WTC11 (cell line): Measurements from ENCODE around the gene TPPP3. TPM values are rescaled to one million over a fixed set of nuclear protein-coding genes. Genes with fewer than 3 reads are reported as not detected.

Experiments
- ATAC-seq: fragments of 200-7000 bp; cut with Tn5 transposase; 2 replicates; pipeline ENCODE4 v1.10.0; 2021; ENCODE audit warnings: mild to moderate bottlenecking, moderate library complexity
- CTCF ChIA-PET: fragments of 300-600 bp; sonication (Branson Sonifier 250); formaldehyde crosslinking; loops from one replicate; lab custom pipeline; 2021; ENCODE audit warnings: antibody characterized with exemption; lab: Charles Lee
- POLR2A ChIA-PET: fragments of 350-600 bp; sonication (Branson Sonifier 250); formaldehyde crosslinking; loops from one replicate; lab custom pipeline; 2021; ENCODE audit warnings: antibody characterized with exemption; lab: Charles Lee
- DNase-seq: peaks from one replicate; pipeline ENCODE4 v3.0.0; 2021; ENCODE audit warnings: low spot score
- H3K27ac Mint-ChIP-seq: 2 replicates; pipeline ENCODE4 v1.8.0; 2021; ENCODE audit warnings: mixed read lengths
- H3K27me3 Mint-ChIP-seq: 2 replicates; pipeline ENCODE4 v1.8.0; 2021; ENCODE audit warnings: low read depth, mild to moderate bottlenecking, moderate library complexity, mixed read lengths
- H3K36me3 Mint-ChIP-seq: 2 replicates; pipeline ENCODE4 v1.8.0; 2021; ENCODE audit warnings: mixed read lengths
- H3K4me1 Mint-ChIP-seq: 2 replicates; pipeline ENCODE4 v1.8.0; 2022; ENCODE audit warnings: mixed read lengths
- H3K4me3 Mint-ChIP-seq: 2 replicates; pipeline ENCODE4 v1.8.0; 2021; ENCODE audit warnings: mild to moderate bottlenecking, moderate library complexity, mixed read lengths
- H3K9me3 Mint-ChIP-seq: 2 replicates; pipeline ENCODE4 v1.8.0; 2021; ENCODE audit warnings: mixed read lengths
- ELF4 ChIP-seq: sonication (generic); formaldehyde crosslinking; IDR thresholded peaks from 2 replicates; pipeline ENCODE4 v1.8.1; 2022; ENCODE audit warnings: low read depth, mild to moderate bottlenecking, moderate library complexity, missing genetic modification reagents
- FOXJ3 ChIP-seq: sonication (generic); formaldehyde crosslinking; IDR thresholded peaks from 2 replicates; pipeline ENCODE4 v1.9.0; 2021; ENCODE audit warnings: missing genetic modification reagents, mild to moderate bottlenecking, borderline replicate concordance
- GRHL2 ChIP-seq: fragments of 250-450 bp; sonication (Bioruptor Pico); IDR thresholded peaks from 2 replicates; pipeline ENCODE4 v1.8.0; 2022; ENCODE audit warnings: mild to moderate bottlenecking, moderate library complexity; ENCODE audit not compliant: insufficient replicate concordance, severe bottlenecking
- JAZF1 ChIP-seq: fragments of 250-450 bp; sonication (Bioruptor Pico); IDR thresholded peaks from 2 replicates; pipeline ENCODE4 v1.9.0; 2021; ENCODE audit warnings: moderate library complexity, mild to moderate bottlenecking, inconsistent platforms
- NR1H2 ChIP-seq: sonication (generic); formaldehyde crosslinking; IDR thresholded peaks from 2 replicates; pipeline ENCODE4 v1.9.0; 2021; ENCODE audit warnings: mild to moderate bottlenecking, moderate library complexity, missing genetic modification reagents
- SMAD3 ChIP-seq: sonication (generic); formaldehyde crosslinking; IDR thresholded peaks from 2 replicates; pipeline ENCODE4 v1.8.0; 2022; ENCODE audit warnings: missing genetic modification reagents, mild to moderate bottlenecking, borderline replicate concordance
- SMAD4 ChIP-seq: sonication (generic); formaldehyde crosslinking; IDR thresholded peaks from 2 replicates; pipeline ENCODE4 v1.8.0; 2022; ENCODE audit warnings: mild to moderate bottlenecking, missing genetic modification reagents
- ZNF219 ChIP-seq: sonication (generic); formaldehyde crosslinking; IDR thresholded peaks from 2 replicates; pipeline ENCODE4 v1.8.0; 2023; ENCODE audit warnings: missing genetic modification reagents, mild to moderate bottlenecking, borderline replicate concordance
- total RNA-seq: library from RNA; stranded (reverse); gene quantifications from 3 replicates; pipeline ENCODE4 v1.2.3, GENCODE V29; 2021
- TF ChIP-seq, protein P1 (sequence below): sonication (generic); formaldehyde crosslinking; IDR thresholded peaks from 2 replicates; pipeline ENCODE4 v1.8.1; 2023; ENCODE audit warnings: mild to moderate bottlenecking, missing genetic modification reagents, moderate library complexity
- TF ChIP-seq, protein P2 (sequence below): sonication (generic); formaldehyde crosslinking; IDR thresholded peaks from 2 replicates; pipeline ENCODE4 v1.8.1; 2022; ENCODE audit warnings: mild to moderate bottlenecking, missing genetic modification reagents, moderate library complexity, borderline replicate concordance
- TF ChIP-seq, protein P3 (sequence below): sonication (generic); formaldehyde crosslinking; IDR thresholded peaks from 2 replicates; pipeline ENCODE4 v1.8.1; 2023; ENCODE audit warnings: mild to moderate bottlenecking, missing genetic modification reagents, moderate library complexity
- TF ChIP-seq, protein P4 (sequence below): sonication (generic); formaldehyde crosslinking; IDR thresholded peaks from 2 replicates; pipeline ENCODE4 v1.8.1; 2022; ENCODE audit warnings: low read depth, missing genetic modification reagents, borderline replicate concordance
- TF ChIP-seq, protein P5 (sequence below): fragments of 250-450 bp; sonication (Bioruptor Pico); conservative IDR thresholded peaks from 2 replicates; pipeline ENCODE4 v1.9.0; 2021; ENCODE audit warnings: mild to moderate bottlenecking
- TF ChIP-seq, protein P6 (sequence below): fragments of 250-450 bp; sonication (Bioruptor Pico); IDR thresholded peaks from 2 replicates; pipeline ENCODE4 v1.9.0; 2021; ENCODE audit warnings: mild to moderate bottlenecking, borderline replicate concordance
- TF ChIP-seq, protein P7 (sequence below): fragments of 200-600 bp; IDR thresholded peaks from 2 replicates; pipeline ENCODE4 v1.8.0; 2022; ENCODE audit warnings: antibody characterized with exemption
- TF ChIP-seq, protein P8 (sequence below): sonication (generic); formaldehyde crosslinking; IDR thresholded peaks from 2 replicates; pipeline ENCODE4 v1.8.0; 2022; ENCODE audit warnings: missing genetic modification reagents
- TF ChIP-seq, protein P9 (sequence below): fragments of 250-450 bp; sonication (Bioruptor Pico); IDR thresholded peaks from 2 replicates; pipeline ENCODE4 v1.9.0; 2021; ENCODE audit warnings: mild to moderate bottlenecking

The TPPP3 gene
- total RNA-seq, 1 experiment from 2014 or later, result 0.74 TPM

DNA sequence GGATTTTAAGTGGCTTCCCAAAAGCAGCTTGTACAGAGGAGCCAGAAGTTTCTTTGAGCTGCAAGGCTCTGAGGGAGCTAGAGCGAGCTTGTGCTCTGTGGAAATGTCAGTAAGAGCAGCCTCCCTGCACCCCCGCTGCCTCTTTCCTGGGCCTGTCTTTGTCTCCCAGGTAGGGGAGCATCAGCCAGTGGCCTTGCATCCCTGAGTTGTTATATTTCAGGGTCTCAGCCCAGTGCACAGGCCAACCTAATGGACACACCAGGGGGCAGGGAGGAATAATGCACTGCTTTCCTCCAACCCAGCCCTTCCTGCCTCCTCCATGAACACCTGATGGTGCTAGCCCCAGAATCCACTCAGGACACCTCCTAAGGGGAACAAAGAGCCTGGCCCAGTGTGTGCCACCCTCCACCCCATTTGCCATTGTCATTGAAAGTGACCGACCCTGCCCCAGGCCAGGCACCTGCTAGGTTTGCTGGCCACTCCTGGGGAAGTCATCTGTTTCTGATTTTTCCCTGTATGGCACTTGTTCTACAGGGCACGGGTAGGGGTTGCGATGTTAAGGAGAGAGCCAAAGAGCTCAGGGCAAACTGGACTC is 6.3 kb downstream of the TPPP3 start:
- POLR2A ChIA-PET, result interaction anchor here (0.6 kb wide), 1 partner anchor 50 kb away, joined by 4 read pairs; no protein-coding TSS in a partner anchor
- Mint-ChIP-seq H3K27me3 (peaks cover 24% of the 10 kb centered on the region), H3K27ac (no peak overlapping the region), H3K9me3 (no peaks in the 10 kb centered on the region), H3K4me1 (peaks cover 15% of the 10 kb centered on the region), H3K36me3 (no peaks in the 10 kb centered on the region), H3K4me3 (no peak overlapping the region)
- TF ChIP-seq JAZF1 (CRISPR knock-in tag), result no peak
- TF ChIP-seq, protein P1, sequence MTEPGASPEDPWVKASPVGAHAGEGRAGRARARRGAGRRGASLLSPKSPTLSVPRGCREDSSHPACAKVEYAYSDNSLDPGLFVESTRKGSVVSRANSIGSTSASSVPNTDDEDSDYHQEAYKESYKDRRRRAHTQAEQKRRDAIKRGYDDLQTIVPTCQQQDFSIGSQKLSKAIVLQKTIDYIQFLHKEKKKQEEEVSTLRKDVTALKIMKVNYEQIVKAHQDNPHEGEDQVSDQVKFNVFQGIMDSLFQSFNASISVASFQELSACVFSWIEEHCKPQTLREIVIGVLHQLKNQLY (CRISPR knock-in tag), result no peak
- TF ChIP-seq, protein P2, sequence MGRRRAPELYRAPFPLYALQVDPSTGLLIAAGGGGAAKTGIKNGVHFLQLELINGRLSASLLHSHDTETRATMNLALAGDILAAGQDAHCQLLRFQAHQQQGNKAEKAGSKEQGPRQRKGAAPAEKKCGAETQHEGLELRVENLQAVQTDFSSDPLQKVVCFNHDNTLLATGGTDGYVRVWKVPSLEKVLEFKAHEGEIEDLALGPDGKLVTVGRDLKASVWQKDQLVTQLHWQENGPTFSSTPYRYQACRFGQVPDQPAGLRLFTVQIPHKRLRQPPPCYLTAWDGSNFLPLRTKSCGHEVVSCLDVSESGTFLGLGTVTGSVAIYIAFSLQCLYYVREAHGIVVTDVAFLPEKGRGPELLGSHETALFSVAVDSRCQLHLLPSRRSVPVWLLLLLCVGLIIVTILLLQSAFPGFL (CRISPR knock-in tag), result no peak
- TF ChIP-seq, protein P3, sequence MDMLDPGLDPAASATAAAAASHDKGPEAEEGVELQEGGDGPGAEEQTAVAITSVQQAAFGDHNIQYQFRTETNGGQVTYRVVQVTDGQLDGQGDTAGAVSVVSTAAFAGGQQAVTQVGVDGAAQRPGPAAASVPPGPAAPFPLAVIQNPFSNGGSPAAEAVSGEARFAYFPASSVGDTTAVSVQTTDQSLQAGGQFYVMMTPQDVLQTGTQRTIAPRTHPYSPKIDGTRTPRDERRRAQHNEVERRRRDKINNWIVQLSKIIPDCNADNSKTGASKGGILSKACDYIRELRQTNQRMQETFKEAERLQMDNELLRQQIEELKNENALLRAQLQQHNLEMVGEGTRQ (CRISPR knock-in tag), result no peak
- TF ChIP-seq FOXJ3 (CRISPR knock-in tag), result no peak
- TF ChIP-seq, protein P4, sequence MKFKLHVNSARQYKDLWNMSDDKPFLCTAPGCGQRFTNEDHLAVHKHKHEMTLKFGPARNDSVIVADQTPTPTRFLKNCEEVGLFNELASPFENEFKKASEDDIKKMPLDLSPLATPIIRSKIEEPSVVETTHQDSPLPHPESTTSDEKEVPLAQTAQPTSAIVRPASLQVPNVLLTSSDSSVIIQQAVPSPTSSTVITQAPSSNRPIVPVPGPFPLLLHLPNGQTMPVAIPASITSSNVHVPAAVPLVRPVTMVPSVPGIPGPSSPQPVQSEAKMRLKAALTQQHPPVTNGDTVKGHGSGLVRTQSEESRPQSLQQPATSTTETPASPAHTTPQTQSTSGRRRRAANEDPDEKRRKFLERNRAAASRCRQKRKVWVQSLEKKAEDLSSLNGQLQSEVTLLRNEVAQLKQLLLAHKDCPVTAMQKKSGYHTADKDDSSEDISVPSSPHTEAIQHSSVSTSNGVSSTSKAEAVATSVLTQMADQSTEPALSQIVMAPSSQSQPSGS (CRISPR knock-in tag), result no peak
- no peak for TF ChIP-seq GRHL2
- TF ChIP-seq, protein P5, sequence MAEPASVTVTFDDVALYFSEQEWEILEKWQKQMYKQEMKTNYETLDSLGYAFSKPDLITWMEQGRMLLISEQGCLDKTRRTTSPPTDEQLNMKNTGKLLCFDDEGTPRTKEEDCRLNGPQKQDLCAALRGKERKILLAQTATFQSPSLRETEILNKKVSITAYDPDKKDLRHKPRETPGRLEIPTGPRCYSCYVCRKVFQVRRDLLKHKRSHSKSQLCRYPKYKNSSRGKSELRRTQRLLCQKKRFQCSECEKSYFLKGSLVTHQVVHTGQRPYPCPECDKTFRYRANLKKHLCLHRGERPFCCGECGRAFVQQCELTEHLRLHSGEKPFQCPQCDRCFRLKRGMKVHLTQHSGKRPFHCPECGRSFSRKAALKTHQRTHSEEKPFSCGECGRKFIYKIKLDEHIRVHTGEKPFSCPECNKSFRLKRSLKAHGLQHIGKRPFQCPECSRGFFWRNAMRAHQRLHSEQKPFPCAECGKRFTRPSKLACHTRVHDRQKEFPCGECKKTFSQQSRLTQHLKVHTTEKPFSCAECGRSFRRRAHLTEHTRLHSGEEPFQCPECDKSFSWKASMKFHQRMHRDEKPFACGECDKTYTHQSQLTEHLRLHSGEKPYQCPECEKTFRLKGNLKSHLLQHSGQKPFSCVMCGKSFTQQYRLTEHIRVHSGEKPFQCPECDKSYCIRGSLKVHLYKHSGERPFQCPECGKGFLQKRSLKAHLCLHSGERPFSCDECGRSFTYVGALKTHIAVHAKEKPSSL (CRISPR knock-in tag), result no peak
- TF ChIP-seq, protein P6, sequence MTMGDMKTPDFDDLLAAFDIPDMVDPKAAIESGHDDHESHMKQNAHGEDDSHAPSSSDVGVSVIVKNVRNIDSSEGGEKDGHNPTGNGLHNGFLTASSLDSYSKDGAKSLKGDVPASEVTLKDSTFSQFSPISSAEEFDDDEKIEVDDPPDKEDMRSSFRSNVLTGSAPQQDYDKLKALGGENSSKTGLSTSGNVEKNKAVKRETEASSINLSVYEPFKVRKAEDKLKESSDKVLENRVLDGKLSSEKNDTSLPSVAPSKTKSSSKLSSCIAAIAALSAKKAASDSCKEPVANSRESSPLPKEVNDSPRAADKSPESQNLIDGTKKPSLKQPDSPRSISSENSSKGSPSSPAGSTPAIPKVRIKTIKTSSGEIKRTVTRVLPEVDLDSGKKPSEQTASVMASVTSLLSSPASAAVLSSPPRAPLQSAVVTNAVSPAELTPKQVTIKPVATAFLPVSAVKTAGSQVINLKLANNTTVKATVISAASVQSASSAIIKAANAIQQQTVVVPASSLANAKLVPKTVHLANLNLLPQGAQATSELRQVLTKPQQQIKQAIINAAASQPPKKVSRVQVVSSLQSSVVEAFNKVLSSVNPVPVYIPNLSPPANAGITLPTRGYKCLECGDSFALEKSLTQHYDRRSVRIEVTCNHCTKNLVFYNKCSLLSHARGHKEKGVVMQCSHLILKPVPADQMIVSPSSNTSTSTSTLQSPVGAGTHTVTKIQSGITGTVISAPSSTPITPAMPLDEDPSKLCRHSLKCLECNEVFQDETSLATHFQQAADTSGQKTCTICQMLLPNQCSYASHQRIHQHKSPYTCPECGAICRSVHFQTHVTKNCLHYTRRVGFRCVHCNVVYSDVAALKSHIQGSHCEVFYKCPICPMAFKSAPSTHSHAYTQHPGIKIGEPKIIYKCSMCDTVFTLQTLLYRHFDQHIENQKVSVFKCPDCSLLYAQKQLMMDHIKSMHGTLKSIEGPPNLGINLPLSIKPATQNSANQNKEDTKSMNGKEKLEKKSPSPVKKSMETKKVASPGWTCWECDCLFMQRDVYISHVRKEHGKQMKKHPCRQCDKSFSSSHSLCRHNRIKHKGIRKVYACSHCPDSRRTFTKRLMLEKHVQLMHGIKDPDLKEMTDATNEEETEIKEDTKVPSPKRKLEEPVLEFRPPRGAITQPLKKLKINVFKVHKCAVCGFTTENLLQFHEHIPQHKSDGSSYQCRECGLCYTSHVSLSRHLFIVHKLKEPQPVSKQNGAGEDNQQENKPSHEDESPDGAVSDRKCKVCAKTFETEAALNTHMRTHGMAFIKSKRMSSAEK (CRISPR knock-in tag), result no peak
- TF ChIP-seq ELF4 (CRISPR knock-in tag), result no peak
- TF ChIP-seq NR1H2, result no peak
- TF ChIP-seq, protein P7, sequence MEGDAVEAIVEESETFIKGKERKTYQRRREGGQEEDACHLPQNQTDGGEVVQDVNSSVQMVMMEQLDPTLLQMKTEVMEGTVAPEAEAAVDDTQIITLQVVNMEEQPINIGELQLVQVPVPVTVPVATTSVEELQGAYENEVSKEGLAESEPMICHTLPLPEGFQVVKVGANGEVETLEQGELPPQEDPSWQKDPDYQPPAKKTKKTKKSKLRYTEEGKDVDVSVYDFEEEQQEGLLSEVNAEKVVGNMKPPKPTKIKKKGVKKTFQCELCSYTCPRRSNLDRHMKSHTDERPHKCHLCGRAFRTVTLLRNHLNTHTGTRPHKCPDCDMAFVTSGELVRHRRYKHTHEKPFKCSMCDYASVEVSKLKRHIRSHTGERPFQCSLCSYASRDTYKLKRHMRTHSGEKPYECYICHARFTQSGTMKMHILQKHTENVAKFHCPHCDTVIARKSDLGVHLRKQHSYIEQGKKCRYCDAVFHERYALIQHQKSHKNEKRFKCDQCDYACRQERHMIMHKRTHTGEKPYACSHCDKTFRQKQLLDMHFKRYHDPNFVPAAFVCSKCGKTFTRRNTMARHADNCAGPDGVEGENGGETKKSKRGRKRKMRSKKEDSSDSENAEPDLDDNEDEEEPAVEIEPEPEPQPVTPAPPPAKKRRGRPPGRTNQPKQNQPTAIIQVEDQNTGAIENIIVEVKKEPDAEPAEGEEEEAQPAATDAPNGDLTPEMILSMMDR, result no peak
- no peak for TF ChIP-seq SMAD3
- TF ChIP-seq, protein P8, sequence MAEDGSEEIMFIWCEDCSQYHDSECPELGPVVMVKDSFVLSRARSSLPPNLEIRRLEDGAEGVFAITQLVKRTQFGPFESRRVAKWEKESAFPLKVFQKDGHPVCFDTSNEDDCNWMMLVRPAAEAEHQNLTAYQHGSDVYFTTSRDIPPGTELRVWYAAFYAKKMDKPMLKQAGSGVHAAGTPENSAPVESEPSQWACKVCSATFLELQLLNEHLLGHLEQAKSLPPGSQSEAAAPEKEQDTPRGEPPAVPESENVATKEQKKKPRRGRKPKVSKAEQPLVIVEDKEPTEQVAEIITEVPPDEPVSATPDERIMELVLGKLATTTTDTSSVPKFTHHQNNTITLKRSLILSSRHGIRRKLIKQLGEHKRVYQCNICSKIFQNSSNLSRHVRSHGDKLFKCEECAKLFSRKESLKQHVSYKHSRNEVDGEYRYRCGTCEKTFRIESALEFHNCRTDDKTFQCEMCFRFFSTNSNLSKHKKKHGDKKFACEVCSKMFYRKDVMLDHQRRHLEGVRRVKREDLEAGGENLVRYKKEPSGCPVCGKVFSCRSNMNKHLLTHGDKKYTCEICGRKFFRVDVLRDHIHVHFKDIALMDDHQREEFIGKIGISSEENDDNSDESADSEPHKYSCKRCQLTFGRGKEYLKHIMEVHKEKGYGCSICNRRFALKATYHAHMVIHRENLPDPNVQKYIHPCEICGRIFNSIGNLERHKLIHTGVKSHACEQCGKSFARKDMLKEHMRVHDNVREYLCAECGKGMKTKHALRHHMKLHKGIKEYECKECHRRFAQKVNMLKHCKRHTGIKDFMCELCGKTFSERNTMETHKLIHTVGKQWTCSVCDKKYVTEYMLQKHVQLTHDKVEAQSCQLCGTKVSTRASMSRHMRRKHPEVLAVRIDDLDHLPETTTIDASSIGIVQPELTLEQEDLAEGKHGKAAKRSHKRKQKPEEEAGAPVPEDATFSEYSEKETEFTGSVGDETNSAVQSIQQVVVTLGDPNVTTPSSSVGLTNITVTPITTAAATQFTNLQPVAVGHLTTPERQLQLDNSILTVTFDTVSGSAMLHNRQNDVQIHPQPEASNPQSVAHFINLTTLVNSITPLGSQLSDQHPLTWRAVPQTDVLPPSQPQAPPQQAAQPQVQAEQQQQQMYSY (CRISPR knock-in tag), result no peak
- TF ChIP-seq, protein P9, sequence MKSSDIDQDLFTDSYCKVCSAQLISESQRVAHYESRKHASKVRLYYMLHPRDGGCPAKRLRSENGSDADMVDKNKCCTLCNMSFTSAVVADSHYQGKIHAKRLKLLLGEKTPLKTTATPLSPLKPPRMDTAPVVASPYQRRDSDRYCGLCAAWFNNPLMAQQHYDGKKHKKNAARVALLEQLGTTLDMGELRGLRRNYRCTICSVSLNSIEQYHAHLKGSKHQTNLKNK (CRISPR knock-in tag), result no peak
- no peak for TF ChIP-seq ZNF219 (CRISPR knock-in tag)
- no peak for TF ChIP-seq SMAD4 (CRISPR knock-in tag)
- ATAC-seq, result peak; percentile 35
- CTCF ChIA-PET, result interaction anchor here (0.6 to 5.1 kb wide), 8 partner anchors 13 to 122 kb away, joined by 3 to 44 read pairs (median 4); partner anchors contain the start of genes KCTD19 and LRRC36
- no peak for DNase-seq
